ENCODE results near the gene NME5.
A peak's percentile ranks its signal among the peaks of the same experiment; 100 is the strongest.
"Not testable (repeated sequence)": the region's sequence is repeated elsewhere in the genome, so short reads cannot be mapped to it uniquely, and the experiment has no call there.

Gene NME5

DNA sequence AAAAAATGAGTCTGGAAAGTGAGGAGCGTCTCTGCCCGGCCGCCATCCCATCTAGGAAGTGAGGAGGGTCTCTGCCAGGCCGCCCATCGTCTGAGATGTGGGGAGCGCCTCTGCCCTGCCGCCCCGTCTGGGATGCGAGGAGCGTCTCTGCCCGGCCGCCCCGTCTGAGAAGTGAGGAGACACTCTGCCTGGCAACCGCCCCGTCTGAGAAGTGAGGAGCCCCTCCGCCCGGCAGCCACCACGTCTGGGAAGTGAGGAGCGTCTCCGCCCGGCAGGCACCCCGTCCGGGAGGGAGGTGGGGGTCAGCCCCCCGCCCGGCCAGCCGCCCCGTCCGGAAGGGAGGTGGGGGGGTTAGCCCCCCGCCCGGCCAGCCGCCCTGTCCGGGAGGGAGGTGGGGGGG is 69.2 kb downstream of the NME5 start:
- DNase-seq, result not testable (repeated sequence)

DNA sequence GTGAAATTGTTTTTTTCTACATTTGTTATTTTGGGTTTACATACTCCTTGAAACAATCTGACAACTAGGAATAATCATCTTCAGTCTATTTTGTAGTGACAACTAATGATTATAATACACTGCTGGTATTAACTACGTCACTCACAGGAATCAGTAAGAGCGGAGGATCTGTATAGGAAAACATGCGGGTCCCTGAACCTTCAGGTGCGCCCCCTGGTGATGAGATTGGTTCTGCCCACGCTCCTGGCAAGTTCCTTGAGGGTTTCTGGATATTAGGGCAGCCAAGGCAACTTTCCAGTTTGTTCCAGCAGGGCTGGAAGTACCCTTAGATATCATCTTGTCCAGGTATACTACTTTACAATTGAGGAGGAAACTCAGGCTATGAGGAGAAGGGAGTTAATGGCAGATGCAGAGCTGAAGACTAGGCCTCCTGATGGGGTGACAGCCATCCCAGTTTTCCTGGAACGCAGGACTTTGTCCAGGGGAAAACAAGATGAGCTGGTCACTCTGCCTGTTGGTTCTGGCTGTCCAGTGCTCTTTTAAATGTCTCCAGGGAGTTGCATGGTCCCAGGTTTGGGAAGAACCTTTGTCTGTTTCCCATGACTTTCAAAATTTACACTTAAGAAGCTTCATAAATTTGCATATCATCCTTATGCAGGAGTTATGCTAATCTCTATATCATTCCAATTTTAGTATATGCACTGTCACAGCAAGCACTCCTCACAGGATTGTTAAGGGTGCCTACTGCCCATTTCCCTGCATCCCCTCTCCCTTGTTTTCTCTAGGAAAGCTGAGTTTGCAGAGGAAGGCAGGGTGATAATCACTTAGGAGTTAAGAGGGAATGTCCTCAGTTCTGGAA is 70.3 kb downstream of the NME5 start:
- DNase-seq, result peak; percentile 1

DNA sequence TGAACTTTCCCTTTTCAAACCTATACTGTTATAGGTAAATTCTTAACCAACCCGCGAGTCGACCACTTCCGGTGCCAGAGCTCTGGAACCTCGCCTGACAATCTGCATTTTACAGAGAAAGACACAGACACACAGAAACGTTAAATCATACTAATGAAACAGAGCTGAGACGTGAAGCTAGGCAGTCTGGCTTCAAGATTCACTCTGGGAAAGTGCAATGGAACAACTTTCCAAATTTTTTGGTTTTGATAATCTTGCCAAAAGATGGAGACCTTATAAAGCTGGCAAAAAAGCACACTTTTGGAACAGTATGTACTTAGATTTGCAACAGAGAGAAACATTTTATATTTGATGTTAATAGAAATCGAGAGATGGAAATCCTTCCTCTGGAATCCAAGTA is 71.3 kb downstream of the NME5 start:
- DNase-seq, result no peak

Measured in NCI-H2107 (cell line).